Thoracic aorta endothelial cell (primary cell): ENCODE data around the gene ZRSR2. TPM values are rescaled to one million over a fixed set of nuclear protein-coding genes. Genes with fewer than 3 reads are reported as not detected.

Experiments used
- total RNA-seq: library from RNA; depleted of rRNA; stranded (reverse); fragments of >200 nt; gene quantifications from 2 replicates; pipeline ENCODE4 v1.2.3, GENCODE V29; 2012

Gene ZRSR2
- 2.9 and 5.5 TPM in 2 replicates for total RNA-seq

GRCh38 chrX:15789979-15790768 is at the start of gene ZRSR2:
Gene ZRSR2 (plus strand): TSS chrX:15790484. CDS start chrX:15790496, 12 bp downstream.

GRCh38 chrX:15854712-15855567 is 64.7 kb downstream of the ZRSR2 start, which contains the start of gene AP1S2:
Gene AP1S2 (minus strand): TSS chrX:15854813. CDS start chrX:15852524, 2,289 bp downstream.

Other genes starting within 250 kb of the ZRSR2 start
- gene ACE2, start 189.5 kb upstream of the ZRSR2 start, total RNA-seq = not detected in 2 replicates
- not detected in 2 replicates for gene CLTRN, start 125.7 kb upstream of the ZRSR2 start, total RNA-seq
- 5.5 and 10.0 TPM in 2 replicates for gene CA5B, start 52.2 kb upstream of the ZRSR2 start, total RNA-seq
- 67.2 and 147 TPM in 2 replicates for gene AP1S2, start 64.3 kb downstream of the ZRSR2 start, total RNA-seq